ENCODE results near the gene ABCC4. TPM values are rescaled to one million over a fixed set of nuclear protein-coding genes. Genes with fewer than 3 reads are reported as not detected.

The ABCC4 gene
- total and polyA plus RNA-seq, 2 donors from 2014 or later = 11.3 to 52.4 TPM

DNA sequence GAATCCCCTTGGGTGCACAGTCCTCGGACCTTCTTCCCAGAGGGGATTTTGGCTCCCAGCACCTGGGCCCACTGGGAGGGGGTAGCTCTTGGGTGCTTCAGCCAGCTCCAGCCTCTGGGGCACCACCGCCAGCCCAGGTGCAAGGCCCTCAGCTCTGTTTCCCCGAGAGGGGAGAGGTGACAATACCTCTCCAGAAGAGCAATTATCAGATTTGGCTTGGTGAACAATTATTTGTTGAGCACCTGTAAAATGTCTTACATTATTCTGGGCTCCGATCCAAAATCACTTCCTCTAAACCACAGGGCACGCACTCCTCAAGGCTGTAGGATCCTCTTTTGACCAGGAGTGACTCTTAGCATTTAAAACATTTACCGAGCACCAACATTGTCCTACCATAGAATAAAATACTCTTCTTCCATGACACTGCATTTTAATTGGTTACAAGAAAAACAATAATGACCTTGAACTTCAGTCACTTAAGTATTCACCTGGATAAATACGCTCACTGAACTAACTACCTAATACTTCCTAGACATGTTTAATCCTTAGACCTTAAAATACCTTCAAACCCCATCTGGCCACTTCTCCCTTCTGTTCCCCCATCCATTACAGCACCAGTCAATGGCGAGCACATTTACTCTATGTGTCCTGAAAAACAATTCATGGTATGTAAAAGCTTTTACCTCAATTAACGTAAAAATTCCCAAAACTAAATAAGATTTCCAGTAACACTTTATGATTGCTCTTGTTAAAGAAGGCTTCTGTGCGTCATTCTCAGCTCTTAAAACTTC is 54.8 kb downstream of the ABCC4 start:
- no peak for FAIRE-seq
- H3K27ac ChIP-seq (ENCODE audit: low read depth in 2 of 2, low read length in 2 of 2) = no peak overlapping the region

DNA sequence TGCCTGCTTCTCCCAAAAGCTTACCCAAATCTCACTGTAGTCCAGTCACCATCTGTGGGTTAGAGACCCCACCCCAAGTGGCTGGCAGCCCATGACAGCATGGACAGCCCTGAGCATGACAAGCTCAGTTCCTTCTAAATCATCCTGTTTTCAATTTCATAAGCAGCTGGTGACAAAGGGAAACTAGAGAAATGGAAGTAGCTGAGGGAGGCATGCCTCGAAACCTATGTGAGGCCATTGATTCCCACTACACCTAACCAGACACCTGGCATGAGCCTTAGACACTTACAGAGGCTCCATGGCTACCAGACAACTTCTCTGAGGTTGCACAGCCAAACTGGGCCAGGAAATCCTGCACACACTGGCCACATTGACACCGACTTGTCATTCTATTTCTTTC is 56.2 kb downstream of the ABCC4 start:
- no peaks in the 10 kb centered on the region for H3K27me3 ChIP-seq (ENCODE audit: control insufficient read depth, insufficient read depth, low read length)
- no peak for TF ChIP-seq CTCF (IDR thresholded peaks at IDR 0.05; ENCODE audit: borderline replicate concordance, extremely low read depth, insufficient read depth)
- no peak overlapping the region for H3K4me3 ChIP-seq (ENCODE audit: low read length in 3 of 3)
- no peak overlapping the region for H3K27ac ChIP-seq (ENCODE audit: low read depth in 2 of 2, low read length in 2 of 2)
- H3K9me3 ChIP-seq (ENCODE audit: control insufficient read depth in 2 of 3, insufficient read depth in 1 of 3, low read length in 3 of 3) = no peaks in the 10 kb centered on the region
- no peak for FAIRE-seq
- DNase-seq = no peak
- intact Hi-C loops (cut with DNase I) = no loop called here
- no peak overlapping the region for H3K9ac ChIP-seq (ENCODE audit: low read length in 3 of 3)
- H3K4me1 ChIP-seq (ENCODE audit: control insufficient read depth in 2 of 3, insufficient read depth in 2 of 3, low read depth in 1 of 3, low read length in 3 of 3) = peaks cover 0 to 9% (median 5%) of the 10 kb centered on the region in 3 donors
- no peaks in the 10 kb centered on the region for H3K36me3 ChIP-seq (ENCODE audit: control insufficient read depth in 2 of 3, insufficient read depth in 3 of 3, low read length in 3 of 3)

More for the DNA sequence above, 54.8 kb downstream of the ABCC4 start:
- Histone ChIP-seq H3K9me3 (ENCODE audit: control insufficient read depth in 2 of 3, insufficient read depth in 1 of 3, low read length in 3 of 3) (no peaks in the 10 kb centered on the region), H3K4me3 (ENCODE audit: low read length in 3 of 3) (no peak overlapping the region), H3K9ac (ENCODE audit: low read length in 3 of 3) (no peak overlapping the region), H3K36me3 (ENCODE audit: control insufficient read depth in 2 of 3, insufficient read depth in 3 of 3, low read length in 3 of 3) (no peaks in the 10 kb centered on the region), H3K4me1 (ENCODE audit: control insufficient read depth in 2 of 3, insufficient read depth in 2 of 3, low read depth in 1 of 3, low read length in 3 of 3) (peaks cover 0 to 9% (median 3%) of the 10 kb centered on the region in 3 donors), H3K27me3 (ENCODE audit: control insufficient read depth, insufficient read depth, low read length) (no peaks in the 10 kb centered on the region)
- TF ChIP-seq CTCF (IDR thresholded peaks at IDR 0.05; ENCODE audit: borderline replicate concordance, extremely low read depth, insufficient read depth) = no peak
- intact Hi-C loops (cut with DNase I) = no loop called here
- no peak for DNase-seq

DNA sequence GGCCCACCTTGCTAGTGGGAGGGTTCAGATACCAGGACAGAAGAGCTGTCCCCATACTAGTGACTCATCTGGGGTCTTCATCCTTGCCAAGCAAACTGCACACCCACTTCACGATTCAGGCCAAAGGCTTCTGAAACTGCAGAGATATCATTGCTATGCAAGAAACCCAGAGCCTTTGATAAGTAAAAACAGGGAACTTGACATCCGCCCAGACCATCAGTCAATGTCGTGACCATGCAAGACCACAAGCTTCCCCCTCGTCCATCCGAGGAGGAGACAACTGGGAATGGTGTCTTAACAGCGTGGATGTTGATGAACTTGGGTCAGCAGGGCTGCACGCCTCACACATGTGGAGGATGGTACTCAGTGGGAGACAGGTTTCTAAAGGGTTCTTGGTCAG is 58.0 kb downstream of the ABCC4 start:
- no peak overlapping the region for H3K27ac ChIP-seq (ENCODE audit: low read depth in 2 of 2, low read length in 2 of 2)
- intact Hi-C loops (cut with DNase I) = no loop called here
- FAIRE-seq (no peak), DNase-seq (no peak)
- no peak overlapping the region for H3K4me3 ChIP-seq (ENCODE audit: low read length in 3 of 3)
- H3K4me1 ChIP-seq (ENCODE audit: control insufficient read depth in 2 of 3, insufficient read depth in 2 of 3, low read depth in 1 of 3, low read length in 3 of 3) = peaks cover 0 to 9% (median 5%) of the 10 kb centered on the region in 3 donors
- no peaks in the 10 kb centered on the region for H3K36me3 ChIP-seq (ENCODE audit: control insufficient read depth in 2 of 3, insufficient read depth in 3 of 3, low read length in 3 of 3)
- H3K9ac ChIP-seq (ENCODE audit: low read length in 3 of 3) = no peak overlapping the region
- no peak for TF ChIP-seq CTCF (IDR thresholded peaks at IDR 0.05; ENCODE audit: borderline replicate concordance, extremely low read depth, insufficient read depth)
- H3K9me3 ChIP-seq (ENCODE audit: control insufficient read depth in 2 of 3, insufficient read depth in 1 of 3, low read length in 3 of 3) = no peaks in the 10 kb centered on the region
- no peaks in the 10 kb centered on the region for H3K27me3 ChIP-seq (ENCODE audit: control insufficient read depth, insufficient read depth, low read length)

Data from kidney (tissue), 14 donors.